Left cardiac atrium (tissue), 4 donors: ENCODE measurements around the gene RPGRIP1L. TPM values are rescaled to one million over a fixed set of nuclear protein-coding genes. Genes with fewer than 3 reads are reported as not detected.

Experiments
- ATAC-seq, 2 donors: fragments of 200-7000 bp; cut with Tn5 transposase; one replicate each; pipeline ENCODE4 v1.9.1; 2020; ENCODE audit warnings: mild to moderate bottlenecking in 2 of 2, moderate library complexity in 2 of 2
- DNase-seq: peaks from one replicate; pipeline ENCODE4 v3.0.0-alpha.2; 2020
- intact Hi-C, 2 donors: fragments of 100-400 bp; cut with DNase I; formaldehyde crosslinking; loops; one replicate each; pipeline versions ENCODE4 v1.14.1 to v1.15.1; 2022 to 2023
- total RNA-seq, 2 donors: library from RNA; stranded (reverse); fragmentation: NEBNext Ultra II Directional; extraction: Animal tissue kit (Norgen Biotek cat#: 25700); gene quantifications; one replicate each; pipeline ENCODE4 v1.2.1, GENCODE V29; 2021
- donor health status: DM: no; HTN: yes; CAD: no.
- donor health status: DM: no; HTN: yes; CAD: no; lungs with severe emphysema.
- donor health status: DM: yes; HTN: yes; CAD: no.
- donor health status: Dilated cardiomyopathy.

RPGRIP1L gene
- total RNA-seq, 2 donors from 2014 or later, result 2.0 to 4.5 TPM

- intact Hi-C loops, result no loop called here
- DNase-seq (no peak), ATAC-seq (no peak)
Observed at GRCh38 chr16:53672461-53672860, 31.2 kb downstream of the RPGRIP1L start.

GRCh38 chr16:53668869-53669268, 34.8 kb downstream of the RPGRIP1L start:
- intact Hi-C loops, result no loop called here
- DNase-seq, result no peak
- no peak for ATAC-seq

- DNase-seq (no peak), ATAC-seq (no peak)
- intact Hi-C loops, result no loop called here
Observed at GRCh38 chr16:53666786-53667415, 36.8 kb downstream of the RPGRIP1L start.

DNA sequence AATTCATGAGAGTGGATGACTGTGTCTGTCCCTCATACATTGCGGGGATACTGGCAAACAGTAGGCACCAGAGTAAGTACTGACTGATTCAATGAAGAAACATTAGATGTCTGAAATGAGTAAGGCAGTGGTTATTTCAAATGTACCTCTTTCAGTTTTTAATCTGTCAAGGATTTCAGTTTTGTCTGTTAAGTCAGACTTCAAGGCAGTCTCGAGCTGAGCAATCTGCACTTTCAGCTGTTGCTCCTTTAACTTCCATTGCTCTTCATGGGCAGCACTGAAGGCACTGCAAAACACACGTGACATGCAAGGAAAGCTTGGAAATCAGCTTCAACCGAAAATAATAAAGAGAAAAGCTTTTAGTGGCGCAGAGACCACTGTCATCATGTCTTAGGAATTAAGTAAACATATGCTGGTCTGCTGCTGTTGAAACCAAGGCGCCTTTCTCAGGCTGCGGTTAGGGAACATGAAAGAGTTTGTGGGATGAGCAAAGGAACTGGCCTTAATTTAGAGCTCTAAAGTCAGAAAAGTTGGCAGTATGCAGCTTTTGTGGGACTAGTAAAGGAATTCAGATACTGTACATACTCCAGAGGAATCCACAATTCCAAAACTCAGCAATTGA, 38.8 kb downstream of the RPGRIP1L start:
- intact Hi-C loops, result no loop called here
- ATAC-seq (peak; percentile 44 to 79), DNase-seq (no peak)

GRCh38 chr16:53662072-53662471, 41.6 kb downstream of the RPGRIP1L start:
- ATAC-seq (no peak), DNase-seq (no peak)
- intact Hi-C loops, result no loop called here

DNA sequence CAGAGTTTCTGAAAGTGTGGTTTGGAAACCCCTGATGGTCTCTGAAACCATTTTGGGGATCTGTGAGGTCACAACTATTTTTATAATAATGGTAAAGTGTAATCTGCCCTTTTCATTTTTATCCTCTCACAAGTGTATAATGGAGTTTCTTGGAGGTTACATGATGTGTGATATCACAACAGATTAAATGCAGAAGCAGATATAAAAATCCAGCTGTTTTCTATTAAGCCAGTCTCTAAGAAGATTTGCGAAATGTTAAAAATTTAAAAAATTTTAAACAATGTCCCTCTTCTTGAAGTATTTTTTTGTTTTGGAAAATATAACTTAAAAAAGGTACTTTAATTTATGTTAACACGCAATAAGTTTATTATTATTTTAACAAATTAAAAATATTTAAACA, 48.7 kb downstream of the RPGRIP1L start:
- DNase-seq (no peak), ATAC-seq (no peak)
- intact Hi-C loops, result no loop called here

DNA sequence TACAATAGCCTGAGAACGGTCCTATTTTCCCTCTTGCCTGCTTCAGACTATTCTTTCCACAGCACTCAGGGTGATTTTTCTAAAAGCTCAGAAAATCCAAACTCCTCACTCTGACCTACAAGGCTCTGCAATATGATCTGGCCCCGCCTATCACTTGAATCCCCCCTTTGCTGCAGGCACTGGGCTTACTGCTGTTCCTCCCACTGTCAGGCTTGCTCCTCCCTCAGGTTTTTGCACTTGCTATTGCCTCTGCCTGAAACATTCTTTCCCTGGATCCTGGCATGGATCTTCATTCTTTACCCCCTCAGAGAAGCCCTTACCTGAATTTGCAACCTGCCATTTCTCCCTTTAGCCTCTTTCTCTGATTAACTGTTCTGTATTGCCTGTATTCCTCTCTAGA, 52.3 kb downstream of the RPGRIP1L start:
- ATAC-seq (peak in 1 of 2 donors; percentile 38), DNase-seq (no peak)

DNA sequence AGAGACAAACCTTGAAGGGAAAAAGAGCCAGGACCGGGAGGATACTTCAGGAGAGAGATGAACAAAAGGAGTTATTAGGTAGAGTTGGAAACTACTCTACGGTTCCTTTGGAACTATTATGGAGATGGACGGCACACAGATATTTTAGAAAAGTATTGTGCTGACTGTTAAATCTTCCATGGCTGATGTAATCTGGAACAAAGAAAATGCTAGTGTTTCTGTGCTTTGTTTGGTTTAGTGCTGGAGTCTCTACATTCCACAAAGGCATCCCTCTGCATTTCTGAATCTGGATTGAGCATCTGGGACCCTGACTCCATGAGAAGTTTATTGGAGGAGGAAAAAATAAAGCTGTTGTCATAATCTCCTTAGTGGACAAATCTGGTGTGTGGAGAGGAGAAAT, 57.2 kb downstream of the RPGRIP1L start:
- intact Hi-C loops, result no loop called here
- no peak for ATAC-seq
- no peak for DNase-seq

More for the DNA sequence above, 52.3 kb downstream of the RPGRIP1L start:
- intact Hi-C loops, result no loop called here

DNA sequence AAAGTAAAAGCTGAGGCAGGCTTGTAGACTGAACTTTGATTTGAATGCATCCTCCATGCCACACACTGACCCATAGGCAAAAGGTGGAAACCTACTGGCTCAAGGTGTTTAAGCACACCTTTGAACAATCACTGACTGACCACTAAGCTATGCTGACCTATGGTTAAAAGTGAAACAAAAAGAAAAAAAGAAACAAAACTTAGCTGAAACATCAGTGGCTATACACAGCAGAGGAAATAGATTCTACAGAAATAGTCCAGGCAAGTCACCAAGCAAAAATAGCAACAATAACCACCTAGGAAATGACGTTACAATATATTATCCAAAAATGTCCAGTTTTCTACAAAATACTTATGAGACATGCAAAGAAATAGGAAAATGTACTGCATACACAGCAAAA, 60.2 kb downstream of the RPGRIP1L start:
- DNase-seq (no peak), ATAC-seq (no peak)
- intact Hi-C loops, result no loop called here

GRCh38 chr16:53642094-53642493, 61.6 kb downstream of the RPGRIP1L start:
- no peak for DNase-seq
- no peak for ATAC-seq
- intact Hi-C loops, result no loop called here

- DNase-seq (no peak), ATAC-seq (no peak)
- intact Hi-C loops, result no loop called here
Observed at GRCh38 chr16:53636978-53637377, 66.7 kb downstream of the RPGRIP1L start.

- ATAC-seq (no peak), DNase-seq (no peak)
- intact Hi-C loops, result no loop called here
Observed at GRCh38 chr16:53632526-53632925, 71.1 kb downstream of the RPGRIP1L start.

DNA sequence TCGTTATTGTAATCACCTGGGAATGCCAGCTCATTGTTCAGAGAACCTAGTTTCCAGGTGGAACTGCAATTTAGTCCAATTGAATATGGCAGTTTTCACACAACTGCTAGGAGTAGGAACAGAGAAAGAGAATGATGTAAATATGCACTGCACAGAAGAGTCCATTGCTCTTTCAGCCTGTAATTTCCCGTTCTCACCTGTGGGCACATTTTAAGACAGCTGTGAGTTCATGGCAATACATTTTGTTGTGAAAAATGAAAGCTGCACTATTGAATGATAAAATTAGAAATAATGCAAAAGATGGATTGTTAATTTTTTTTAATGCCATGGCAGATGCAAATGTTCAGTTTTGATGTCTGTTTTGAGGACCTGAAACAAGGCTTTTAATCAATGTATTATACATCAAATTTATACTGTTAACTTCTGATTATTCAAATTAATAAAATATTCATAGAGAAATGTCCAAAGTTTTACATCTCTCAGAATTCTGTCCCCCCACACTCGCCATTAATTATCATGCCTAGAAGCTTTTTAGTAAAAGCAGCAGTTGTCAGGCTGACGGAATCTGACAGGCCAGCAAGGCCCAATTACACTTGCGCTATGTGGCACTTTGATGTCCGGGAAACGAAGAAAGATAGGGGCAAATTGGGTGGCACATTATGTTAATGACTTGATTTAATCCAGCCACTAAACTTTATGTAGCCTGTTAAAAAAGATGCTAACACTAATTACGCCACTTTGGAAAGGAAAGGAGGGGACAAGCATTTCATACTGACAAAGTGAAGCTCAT, 72.2 kb downstream of the RPGRIP1L start:
- DNase-seq, result no peak
- ATAC-seq, result no peak
- intact Hi-C loops, result no loop called here

DNA sequence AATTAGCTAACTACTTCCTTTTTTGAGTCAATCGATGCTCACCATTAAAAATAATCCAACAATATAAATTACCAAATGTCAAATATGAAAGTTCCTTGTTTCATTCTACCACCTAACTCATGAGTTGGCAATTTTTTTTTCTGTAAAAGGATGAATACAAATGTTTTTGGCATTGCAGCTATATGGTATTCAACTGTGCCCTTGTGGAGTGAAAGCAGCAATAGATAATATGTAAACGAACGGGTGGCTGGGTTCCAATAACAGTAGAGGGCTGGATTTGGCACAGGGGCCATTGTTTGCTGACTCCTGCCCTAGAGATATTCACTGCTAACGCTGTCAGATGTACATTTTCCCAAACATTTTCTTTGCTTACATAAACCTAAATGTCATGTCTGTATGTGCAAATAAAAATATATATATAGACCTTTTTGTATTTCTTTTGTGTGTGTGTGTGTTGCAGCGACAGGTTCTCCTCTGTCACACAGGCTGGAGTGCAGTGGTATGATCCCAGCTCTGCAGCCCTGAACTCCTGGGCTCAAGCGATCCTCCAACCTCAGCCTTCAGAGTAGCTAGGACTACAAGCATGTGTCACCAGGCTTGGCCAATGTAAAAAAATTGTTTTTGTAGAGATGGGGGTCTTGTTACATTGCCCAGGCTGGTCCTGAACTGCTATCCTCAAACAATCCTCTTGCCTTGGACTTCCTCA, 73.9 kb downstream of the RPGRIP1L start:
- intact Hi-C loops, result no loop called here
- DNase-seq, result no peak
- ATAC-seq, result no peak

DNA sequence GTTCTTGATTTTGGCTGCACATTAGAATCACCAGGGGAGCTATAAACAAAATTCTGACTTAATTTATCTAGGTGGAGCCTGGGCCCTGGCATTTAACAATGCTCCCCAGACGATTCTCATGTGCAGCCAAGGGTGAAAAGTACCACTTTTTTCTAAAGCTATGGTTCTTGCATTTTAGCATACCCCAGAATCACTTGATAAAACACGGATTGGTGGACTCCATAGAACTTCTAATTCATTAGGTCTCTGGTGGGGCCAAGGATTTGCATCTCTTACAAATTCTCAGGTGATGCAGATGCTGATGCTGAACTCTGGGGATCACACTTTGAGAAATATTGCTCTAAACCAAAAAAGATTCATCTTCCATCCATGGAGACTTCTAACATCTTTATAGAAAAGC, 74.5 kb downstream of the RPGRIP1L start:
- intact Hi-C loops, result no loop called here
- ATAC-seq (no peak), DNase-seq (no peak)

DNA sequence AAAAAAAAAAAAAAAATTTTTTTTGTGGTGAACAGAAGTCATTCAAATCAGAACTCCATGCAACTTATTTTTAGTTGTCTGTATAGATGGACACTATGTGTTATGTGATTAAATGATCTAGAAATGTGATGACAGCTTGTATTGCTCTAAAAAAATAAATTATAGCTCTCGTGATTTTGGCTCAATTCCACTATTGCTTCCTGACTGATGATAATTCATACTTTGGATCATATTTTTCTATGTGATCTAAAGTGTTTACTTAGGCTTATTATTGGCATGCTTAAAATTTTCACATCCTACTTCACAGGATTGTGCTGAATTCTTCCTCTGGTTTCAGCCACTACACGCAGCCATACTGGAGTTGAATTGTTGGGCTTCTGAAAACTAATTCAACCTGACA, 76.8 kb downstream of the RPGRIP1L start:
- ATAC-seq, result no peak

GRCh38 chr16:53626161-53626560, 77.5 kb downstream of the RPGRIP1L start:
- no peak for ATAC-seq
- no peak for DNase-seq
- intact Hi-C loops, result no loop called here

More for the DNA sequence above, 76.8 kb downstream of the RPGRIP1L start:
- no peak for DNase-seq
- intact Hi-C loops, result no loop called here

GRCh38 chr16:53625221-53625620, 78.4 kb downstream of the RPGRIP1L start:
- no peak for DNase-seq

GRCh38 chr16:53622315-53622714, 81.3 kb downstream of the RPGRIP1L start:
- no peak for ATAC-seq
- intact Hi-C loops, result no loop called here
- DNase-seq, result no peak

More at GRCh38 chr16:53625221-53625620, 78.4 kb downstream of the RPGRIP1L start:
- intact Hi-C loops, result no loop called here
- ATAC-seq, result no peak

DNA sequence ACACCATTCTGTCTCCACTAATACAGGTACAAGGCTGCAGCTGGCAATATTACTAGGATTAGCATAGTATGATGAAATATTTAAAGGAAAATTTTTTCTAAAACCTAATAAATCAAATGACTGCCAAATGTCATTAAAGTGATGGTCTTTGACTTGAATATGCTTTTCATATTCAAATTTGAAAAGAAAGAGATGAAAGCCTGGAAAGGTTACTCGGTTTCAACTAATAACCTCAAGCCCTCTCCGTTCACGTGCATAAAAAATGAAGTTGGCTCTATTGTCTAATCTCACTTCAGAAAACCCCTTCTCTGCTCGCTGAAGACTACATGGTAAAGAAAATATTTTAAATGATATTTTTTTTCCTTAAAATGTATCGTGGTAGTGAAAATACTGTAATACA, 83.2 kb downstream of the RPGRIP1L start:
- ATAC-seq (no peak), DNase-seq (no peak)
- intact Hi-C loops, result no loop called here
